Keratinocyte (primary cell): ENCODE data around the gene TARP.
"Not testable (repeated sequence)": the region's sequence is repeated elsewhere in the genome, so short reads cannot be mapped to it uniquely, and the experiment has no call there.

Source experiments
- DNase-seq: peaks from one replicate; pipeline ENCODE4 v3.0.0-alpha.2; 2011; ENCODE audit warnings: low read depth, missing footprints, low spot score
- FAIRE-seq: peaks from 2 replicates; lab custom pipeline; 2011; peaks lifted over from hg19 to GRCh38; lab: Jason Lieb, UNC
- H2AFZ ChIP-seq: 2 replicates; pipeline ENCODE4 v1.6.0; 2012; ENCODE audit warnings: low read length, control low read depth, inconsistent platforms; ENCODE audit not compliant: control insufficient read depth
- H3K27ac ChIP-seq: 2 replicates; pipeline ENCODE4 v1.5.1; 2011; ENCODE audit warnings: low read length; ENCODE audit not compliant: control insufficient read depth, insufficient read depth
- H3K27me3 ChIP-seq: 3 replicates; pipeline ENCODE4 v1.6.0; 2011; ENCODE audit warnings: low read length; ENCODE audit not compliant: control insufficient read depth, insufficient read depth; ENCODE audit errors: extremely low read depth
- H3K36me3 ChIP-seq, 2 experiments: 2 replicates in 1 of 2; 3 replicates in 1 of 2; pipeline ENCODE4 v1.5.1; 2011; ENCODE audit warnings: low read length in 2 of 2, mild to moderate bottlenecking in 1 of 2; ENCODE audit not compliant: control insufficient read depth in 2 of 2, insufficient read depth in 2 of 2; ENCODE audit errors: extremely low read depth in 1 of 2
- H3K4me1 ChIP-seq: 3 replicates; pipeline ENCODE4 v1.5.1; 2011; ENCODE audit warnings: low read length; ENCODE audit not compliant: control insufficient read depth, insufficient read depth; ENCODE audit errors: extremely low read depth
- H3K4me2 ChIP-seq: 3 replicates; pipeline ENCODE4 v1.6.0; 2011; ENCODE audit warnings: low read depth, low read length; ENCODE audit not compliant: control insufficient read depth, insufficient read depth; ENCODE audit errors: extremely low read depth
- H3K4me3 ChIP-seq, 3 experiments: fragments of 200-600 bp in 1 of 3; sonication (generic) in 1 of 3; 2 replicates in 2 of 3; 3 replicates in 1 of 3; pipeline ENCODE4 v1.5.1; 2011 to 2016; ENCODE audit warnings: low read length in 3 of 3, mild to moderate bottlenecking in 3 of 3, control low read depth in 2 of 3, inconsistent platforms in 1 of 3, low read depth in 1 of 3, mixed read lengths in 1 of 3, mixed run types in 1 of 3, moderate library complexity in 1 of 3; ENCODE audit not compliant: control insufficient read depth in 2 of 3, insufficient read depth in 2 of 3; ENCODE audit errors: extremely low read depth in 1 of 3
- H3K79me2 ChIP-seq: 2 replicates; pipeline ENCODE4 v1.6.0; 2012; ENCODE audit warnings: low read length; ENCODE audit not compliant: control insufficient read depth, insufficient read depth
- H3K9ac ChIP-seq: 3 replicates; pipeline ENCODE4 v1.6.0; 2011; ENCODE audit warnings: low read length; ENCODE audit not compliant: control insufficient read depth, insufficient read depth; ENCODE audit errors: extremely low read depth
- H3K9me1 ChIP-seq: 3 replicates; pipeline ENCODE4 v1.6.0; 2011; ENCODE audit warnings: low read length; ENCODE audit not compliant: control insufficient read depth, insufficient read depth; ENCODE audit errors: extremely low read depth
- H3K9me3 ChIP-seq: 2 replicates; pipeline ENCODE4 v1.5.1; 2012; ENCODE audit warnings: low read depth, low read length; ENCODE audit not compliant: control insufficient read depth
- H4K20me1 ChIP-seq: 3 replicates; pipeline ENCODE4 v1.6.0; 2011; ENCODE audit warnings: low read length; ENCODE audit not compliant: control insufficient read depth, insufficient read depth; ENCODE audit errors: extremely low read depth
- EZH2 ChIP-seq: IDR thresholded peaks from one replicate; pipeline ENCODE4 v1.6.1; 2012; ENCODE audit warnings: inconsistent platforms, mild to moderate bottlenecking, low read length, moderate library complexity
- dilution Hi-C: fragments of 300-500 bp; cut with MboI; formaldehyde crosslinking; loops from one replicate; pipeline ENCODE4 v1.7.0; 2020; ENCODE audit warnings: low sequenced_read_pairs; ENCODE audit not compliant: extremely low pct_ligation_motif_present
- TF ChIP-seq, protein P1 (sequence below), 3 experiments: IDR thresholded peaks in 1 of 3; conservative IDR thresholded peaks in 1 of 3; optimal IDR thresholded peaks in 1 of 3; 2 replicates in 2 of 3; 3 replicates in 1 of 3; pipeline versions ENCODE3 to v1.5.1; 2011; ENCODE audit warnings: low read length in 3 of 3, mild to moderate bottlenecking in 3 of 3, moderate library complexity in 2 of 3, control low read depth in 1 of 3, inconsistent platforms in 1 of 3; ENCODE audit not compliant: insufficient read depth in 2 of 3; ENCODE audit errors: extremely low read depth in 1 of 3

The TARP gene

DNA sequence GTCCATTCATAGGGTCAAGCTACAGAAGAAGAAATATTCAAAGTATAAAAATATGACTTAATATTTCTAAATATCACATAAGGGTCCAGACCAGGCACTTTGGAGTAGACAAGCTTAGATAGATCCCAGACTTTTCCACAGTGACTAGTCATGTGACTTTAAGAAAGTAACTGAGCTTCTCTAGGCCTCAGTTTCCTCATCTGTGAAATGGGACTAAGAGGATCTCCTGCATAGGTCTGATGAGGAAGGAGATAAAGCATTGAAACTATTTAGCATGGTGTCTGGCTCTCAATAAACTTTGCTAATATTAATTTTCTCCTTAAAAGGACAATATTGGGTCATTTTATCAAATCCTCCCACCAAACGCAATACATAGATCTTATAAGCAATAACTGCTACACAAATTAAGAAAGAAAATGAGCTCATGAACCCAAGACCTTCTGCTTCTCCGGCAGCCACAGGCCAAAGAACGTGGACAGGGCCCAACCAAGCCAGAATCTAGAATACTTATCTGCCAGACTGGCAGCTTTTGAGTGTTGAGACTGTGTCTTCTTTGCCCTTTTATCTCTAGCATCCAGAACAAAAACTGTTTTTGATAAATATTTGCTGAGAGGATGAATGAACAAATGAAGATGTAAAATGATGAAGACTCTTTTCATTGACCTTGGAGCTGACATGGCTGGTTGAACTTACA, 1.6 kb upstream of the TARP start:
- H3K9ac ChIP-seq: no peak overlapping the region
- no peaks in the 10 kb centered on the region for H3K79me2 ChIP-seq
- H3K27me3 ChIP-seq: no peaks in the 10 kb centered on the region
- H3K9me1 ChIP-seq: no peaks in the 10 kb centered on the region
- no peak for DNase-seq
- no peak overlapping the region for H2AFZ ChIP-seq
- FAIRE-seq: no peak
- H3K4me1 ChIP-seq: no peaks in the 10 kb centered on the region
- dilution Hi-C loops: no loop called here
- TF ChIP-seq EZH2: no peak
- TF ChIP-seq, protein P1, sequence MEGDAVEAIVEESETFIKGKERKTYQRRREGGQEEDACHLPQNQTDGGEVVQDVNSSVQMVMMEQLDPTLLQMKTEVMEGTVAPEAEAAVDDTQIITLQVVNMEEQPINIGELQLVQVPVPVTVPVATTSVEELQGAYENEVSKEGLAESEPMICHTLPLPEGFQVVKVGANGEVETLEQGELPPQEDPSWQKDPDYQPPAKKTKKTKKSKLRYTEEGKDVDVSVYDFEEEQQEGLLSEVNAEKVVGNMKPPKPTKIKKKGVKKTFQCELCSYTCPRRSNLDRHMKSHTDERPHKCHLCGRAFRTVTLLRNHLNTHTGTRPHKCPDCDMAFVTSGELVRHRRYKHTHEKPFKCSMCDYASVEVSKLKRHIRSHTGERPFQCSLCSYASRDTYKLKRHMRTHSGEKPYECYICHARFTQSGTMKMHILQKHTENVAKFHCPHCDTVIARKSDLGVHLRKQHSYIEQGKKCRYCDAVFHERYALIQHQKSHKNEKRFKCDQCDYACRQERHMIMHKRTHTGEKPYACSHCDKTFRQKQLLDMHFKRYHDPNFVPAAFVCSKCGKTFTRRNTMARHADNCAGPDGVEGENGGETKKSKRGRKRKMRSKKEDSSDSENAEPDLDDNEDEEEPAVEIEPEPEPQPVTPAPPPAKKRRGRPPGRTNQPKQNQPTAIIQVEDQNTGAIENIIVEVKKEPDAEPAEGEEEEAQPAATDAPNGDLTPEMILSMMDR (optimal IDR thresholded peaks at IDR 0.05 in 1 of 3, IDR thresholded peaks at IDR 0.05 in 1 of 3, conservative IDR thresholded peaks at IDR 0.05 in 1 of 3; ENCODE audit: extremely low read depth in 1 of 3, insufficient read depth in 2 of 3, low read length in 3 of 3): no peak
- no peak overlapping the region for H3K4me2 ChIP-seq
- no peaks in the 10 kb centered on the region for H3K9me3 ChIP-seq
- H3K36me3 ChIP-seq: no peaks in the 10 kb centered on the region
- H4K20me1 ChIP-seq: no peaks in the 10 kb centered on the region
- no peak overlapping the region for H3K27ac ChIP-seq
- no peak overlapping the region for H3K4me3 ChIP-seq

DNA sequence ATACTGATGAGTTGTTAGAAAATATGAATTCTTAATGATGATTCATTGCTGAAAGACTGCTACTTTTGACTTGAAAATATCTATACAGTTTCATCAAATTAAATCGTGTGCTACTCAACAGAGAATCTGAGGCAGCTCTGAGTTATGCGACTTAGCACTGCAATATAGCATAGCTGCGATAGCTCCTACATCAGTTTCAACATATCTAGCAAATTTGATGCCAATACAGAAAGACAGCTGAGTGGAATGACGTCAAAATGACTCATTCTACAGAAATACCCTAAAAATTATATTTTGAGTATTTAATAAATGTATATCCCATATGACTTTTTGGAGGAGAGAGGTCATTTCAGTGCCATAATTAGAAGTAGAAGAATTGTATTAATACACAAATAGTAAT, 1.1 kb upstream of the TARP start:
- Histone ChIP-seq H4K20me1 (no peaks in the 10 kb centered on the region), H3K27ac (no peak overlapping the region), H3K4me1 (no peaks in the 10 kb centered on the region), H3K36me3 (no peaks in the 10 kb centered on the region), H3K9me3 (no peaks in the 10 kb centered on the region), H2AFZ (no peak overlapping the region), H3K4me2 (no peak overlapping the region), H3K79me2 (no peaks in the 10 kb centered on the region), H3K9ac (no peak overlapping the region), H3K9me1 (no peaks in the 10 kb centered on the region), H3K4me3 (no peak overlapping the region), H3K27me3 (no peaks in the 10 kb centered on the region)
- DNase-seq: no peak
- FAIRE-seq: no peak
- no peak for TF ChIP-seq EZH2
- TF ChIP-seq, protein P1 (optimal IDR thresholded peaks at IDR 0.05 in 1 of 3, IDR thresholded peaks at IDR 0.05 in 1 of 3, conservative IDR thresholded peaks at IDR 0.05 in 1 of 3; ENCODE audit: extremely low read depth in 1 of 3, insufficient read depth in 2 of 3, low read length in 3 of 3): no peak
- dilution Hi-C loops: no loop called here

DNA sequence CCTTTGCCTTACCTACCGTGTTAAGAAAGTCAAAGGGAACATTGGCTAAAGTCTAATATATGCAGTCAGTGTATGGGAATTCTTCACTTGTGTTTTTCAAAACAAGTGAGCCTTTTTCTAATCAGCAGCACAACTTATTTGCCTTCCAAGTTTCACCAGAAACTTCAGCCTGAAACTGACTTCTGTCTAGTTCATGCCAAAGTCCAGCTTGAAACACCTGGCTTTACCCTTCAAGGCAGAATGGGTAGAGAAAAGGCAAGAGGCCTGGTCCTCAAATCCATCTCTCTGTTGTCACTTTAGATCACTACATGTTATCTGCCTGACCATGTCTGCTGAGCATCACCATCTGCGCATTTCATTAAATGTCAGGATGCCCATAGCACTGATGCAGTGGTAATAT, 3.0 kb downstream of the TARP start:
- H3K4me1 ChIP-seq, H3K79me2 ChIP-seq, FAIRE-seq, H3K27me3 ChIP-seq, H3K9me1 ChIP-seq, H3K9ac ChIP-seq, H3K9me3 ChIP-seq, dilution Hi-C loops, H3K36me3 ChIP-seq, DNase-seq, H3K4me2 ChIP-seq, H3K27ac ChIP-seq, H3K4me3 ChIP-seq, H4K20me1 ChIP-seq, H2AFZ ChIP-seq: not testable (repeated sequence)

DNA sequence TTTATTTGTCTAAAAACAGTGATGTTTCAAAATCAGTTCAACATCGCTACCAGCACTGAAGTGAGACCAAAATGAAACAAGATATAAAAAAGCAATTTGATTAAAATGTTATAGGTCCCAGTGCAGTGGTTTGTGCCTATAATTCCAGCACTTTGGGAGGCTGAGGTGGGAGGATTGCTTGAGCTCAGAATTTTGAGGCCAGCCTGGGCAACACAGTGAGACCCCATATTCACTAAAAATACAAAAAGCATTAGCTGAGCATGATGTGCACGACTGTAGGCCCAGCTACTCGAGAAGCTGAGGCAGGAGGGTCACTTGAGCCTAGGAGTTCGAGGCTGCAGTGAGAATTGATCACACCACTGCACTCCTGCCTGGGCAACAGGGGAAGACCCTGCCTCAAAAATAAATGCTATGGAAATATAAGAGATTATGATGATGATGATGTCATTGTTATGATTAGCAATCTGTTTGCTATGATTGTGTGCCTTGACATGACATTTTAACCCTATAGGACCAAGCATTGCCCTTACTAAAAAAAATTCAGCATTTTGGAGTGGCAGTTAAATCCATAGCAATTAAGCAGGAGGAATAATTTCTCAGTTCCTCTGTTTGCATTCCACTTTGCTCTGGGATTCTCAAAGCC, 3.6 kb downstream of the TARP start:
- H3K9me3 ChIP-seq, H3K36me3 ChIP-seq, H2AFZ ChIP-seq, H3K4me2 ChIP-seq, H3K9me1 ChIP-seq, H3K4me3 ChIP-seq, H3K4me1 ChIP-seq, H3K79me2 ChIP-seq, H3K9ac ChIP-seq, H4K20me1 ChIP-seq, H3K27ac ChIP-seq, DNase-seq, H3K27me3 ChIP-seq, dilution Hi-C loops: not testable (repeated sequence)
- peak; percentile 9 for FAIRE-seq
